Measurements from ENCODE around the gene FRMPD3. TPM values are rescaled to one million over a fixed set of nuclear protein-coding genes. Genes with fewer than 3 reads are reported as not detected.

The FRMPD3 gene
- total and polyA plus RNA-seq, 2 of the 8 experiments (the other 6 are each of a cell fraction or from before 2014, with no cell fraction given), result 0.38 to 0.56 TPM

GRCh38 chrX:107477406-107477805 is 28.0 kb downstream of the FRMPD3 start (continued):
- TF ChIP-seq CTBP2 (IDR thresholded peaks at IDR 0.05; ENCODE audit: borderline replicate concordance, insufficient read depth, insufficient read length, low read length) (no peak), BACH1 (IDR thresholded peaks at IDR 0.05; ENCODE audit: low read length) (no peak), KDM4A (IDR thresholded peaks at IDR 0.05; ENCODE audit: low read depth, low read length, severe bottlenecking) (no peak), CBX5 (IDR thresholded peaks at IDR 0.05; ENCODE audit: low read depth, low read length) (no peak), TAF7 (optimal IDR thresholded peaks at IDR 0.05; ENCODE audit: borderline replicate concordance, low read depth, low read length) (no peak), BCL11A (IDR thresholded peaks at IDR 0.05; ENCODE audit: low read depth in 2 of 2, low read length in 2 of 2) (no peak)
